Ishikawa (cell line): Measurements from ENCODE around the gene GNAT3.

Source experiments
- CEBPB ChIP-seq: IDR thresholded peaks from 2 replicates; pipeline ENCODE4 v1.6.1; 2012
- EGR1 ChIP-seq: IDR thresholded peaks from 2 replicates; pipeline ENCODE4 v1.6.1; 2012
- EP300 ChIP-seq: IDR thresholded peaks from 2 replicates; pipeline ENCODE4 v1.6.1; 2012; ENCODE audit warnings: borderline replicate concordance
- FOXM1 ChIP-seq: IDR thresholded peaks from 2 replicates; pipeline ENCODE4 v1.6.1; 2012; ENCODE audit warnings: low read depth, borderline replicate concordance
- MAX ChIP-seq: IDR thresholded peaks from 2 replicates; pipeline ENCODE4 v1.6.1; 2012
- NFIC ChIP-seq: IDR thresholded peaks from 2 replicates; pipeline ENCODE4 v1.6.1; 2012
- REST ChIP-seq: IDR thresholded peaks from 2 replicates; pipeline ENCODE4 v1.6.1; 2012; ENCODE audit warnings: low read depth, mild to moderate bottlenecking
- TAF1 ChIP-seq: IDR thresholded peaks from 2 replicates; pipeline ENCODE4 v1.6.1; 2012; ENCODE audit warnings: low read depth, mild to moderate bottlenecking
- TEAD4 ChIP-seq: IDR thresholded peaks from 2 replicates; pipeline ENCODE4 v1.6.1; 2012
- USF1 ChIP-seq: IDR thresholded peaks from 2 replicates; pipeline ENCODE4 v1.6.1; 2012
- YY1 ChIP-seq: IDR thresholded peaks from 2 replicates; pipeline ENCODE4 v1.6.1; 2012; ENCODE audit warnings: low read depth
- ZBTB7A ChIP-seq: IDR thresholded peaks from 2 replicates; pipeline ENCODE4 v1.6.1; 2012; ENCODE audit warnings: low read depth

- TF ChIP-seq MAX (no peak), REST (no peak), YY1 (no peak), NFIC (no peak), EP300 (no peak), USF1 (no peak), ZBTB7A (no peak), TAF1 (no peak), EGR1 (no peak), TEAD4 (no peak), CEBPB (no peak), FOXM1 (no peak)
These were observed 79.7 kb downstream of the GNAT3 start for GRCh38 chr7:80432166-80432565.
